HG03097 (cell line): ENCODE results near the gene C4orf50.

ENCODE experiments used
- ATAC-seq: cut with Tn5 transposase; IDR thresholded peaks from one replicate; pipeline ENCODE4 v1.9.1; 2021; ENCODE audit not compliant: unreplicated experiment, low FRiP score

The C4orf50 gene

GRCh38 chr4:5927116-5927515 lies 91.1 kb downstream of the C4orf50 start:
- ATAC-seq = no peak

- no peak for ATAC-seq
Observed at GRCh38 chr4:5926598-5926997, 91.6 kb downstream of the C4orf50 start.

GRCh38 chr4:5925419-5926200 lies 92.6 kb downstream of the C4orf50 start:
- no peak for ATAC-seq

GRCh38 chr4:5924461-5925125 lies 93.6 kb downstream of the C4orf50 start:
- ATAC-seq = no peak

GRCh38 chr4:5923376-5923775 lies 94.9 kb downstream of the C4orf50 start:
- no peak for ATAC-seq

- no peak for ATAC-seq
Observed at GRCh38 chr4:5922556-5922955, 95.7 kb downstream of the C4orf50 start.

- ATAC-seq = no peak
Observed at GRCh38 chr4:5921981-5922380, 96.2 kb downstream of the C4orf50 start.

GRCh38 chr4:5921101-5921980 lies 96.9 kb downstream of the C4orf50 start:
- ATAC-seq = no peak

GRCh38 chr4:5919571-5919970 lies 98.7 kb downstream of the C4orf50 start:
- ATAC-seq = no peak

- no peak for ATAC-seq
Observed at GRCh38 chr4:5919044-5919443, 99.2 kb downstream of the C4orf50 start.

GRCh38 chr4:5918331-5918985 lies 99.8 kb downstream of the C4orf50 start:
- ATAC-seq = no peak

GRCh38 chr4:5917672-5918071 lies 100.6 kb downstream of the C4orf50 start:
- ATAC-seq = no peak

- ATAC-seq = no peak
Observed at GRCh38 chr4:5916229-5916628, 102.0 kb downstream of the C4orf50 start.

- ATAC-seq = no peak
Observed at GRCh38 chr4:5913454-5913853, 104.8 kb downstream of the C4orf50 start.

- ATAC-seq = no peak
Observed at GRCh38 chr4:5912614-5913019, 105.6 kb downstream of the C4orf50 start.

GRCh38 chr4:5908876-5909427 lies 109.3 kb downstream of the C4orf50 start:
- ATAC-seq = no peak

GRCh38 chr4:5906191-5906590 lies 112.0 kb downstream of the C4orf50 start:
- no peak for ATAC-seq

GRCh38 chr4:5905714-5906113 lies 112.5 kb downstream of the C4orf50 start:
- no peak for ATAC-seq

- no peak for ATAC-seq
Observed at GRCh38 chr4:5900844-5901243, 117.4 kb downstream of the C4orf50 start.

- no peak for ATAC-seq
Observed at GRCh38 chr4:5899881-5900280, 118.3 kb downstream of the C4orf50 start.
